Measurements from ENCODE around the gene PHYH. TPM values are rescaled to one million over a fixed set of nuclear protein-coding genes. Genes with fewer than 3 reads are reported as not detected.
"Not testable (repeated sequence)": the region's sequence is repeated elsewhere in the genome, so short reads cannot be mapped to it uniquely, and the experiment has no call there.

PHYH gene
- total RNA-seq, 2 experiments from 2014 or later = 14.4 to 16.6 TPM

GRCh38 chr10:13268310-13268709 lies 31.6 kb downstream of the PHYH start:
- H3K4me1 Mint-ChIP-seq = no peaks in the 10 kb centered on the region

GRCh38 chr10:13263591-13263990 lies 36.3 kb downstream of the PHYH start:
- Mint-ChIP-seq H3K4me1 (no peaks in the 10 kb centered on the region), H3K9me3 (no peaks in the 10 kb centered on the region), H3K4me3 (no peak overlapping the region)

More at GRCh38 chr10:13268310-13268709, 31.6 kb downstream of the PHYH start:
- DNase-seq = no peak
- no peak overlapping the region for H3K4me3 Mint-ChIP-seq
- H3K27ac Mint-ChIP-seq = no peak overlapping the region
- H3K36me3 Mint-ChIP-seq = no peaks in the 10 kb centered on the region
- peaks cover 2% of the 10 kb centered on the region for H3K27me3 Mint-ChIP-seq
- H3K9me3 Mint-ChIP-seq = no peaks in the 10 kb centered on the region

GRCh38 chr10:13262433-13262832 lies 37.4 kb downstream of the PHYH start:
- no peak for DNase-seq
- Mint-ChIP-seq H3K4me3 (no peak overlapping the region), H3K27ac (no peak overlapping the region), H3K27me3 (peaks cover 9% of the 10 kb centered on the region), H3K36me3 (no peaks in the 10 kb centered on the region), H3K4me1 (no peaks in the 10 kb centered on the region), H3K9me3 (no peaks in the 10 kb centered on the region)

More at GRCh38 chr10:13263591-13263990, 36.3 kb downstream of the PHYH start:
- Mint-ChIP-seq H3K36me3 (no peaks in the 10 kb centered on the region), H3K27ac (no peak overlapping the region), H3K27me3 (peaks cover 9% of the 10 kb centered on the region)
- DNase-seq = no peak

GRCh38 chr10:13257621-13258140 lies 42.2 kb downstream of the PHYH start:
- Mint-ChIP-seq H3K36me3 (no peaks in the 10 kb centered on the region), H3K4me3 (no peak overlapping the region), H3K27me3 (peaks cover 4% of the 10 kb centered on the region), H3K9me3 (no peaks in the 10 kb centered on the region), H3K27ac (no peak overlapping the region), H3K4me1 (no peaks in the 10 kb centered on the region)
- DNase-seq = no peak

- no peaks in the 10 kb centered on the region for H3K4me1 Mint-ChIP-seq
- no peak overlapping the region for H3K27ac Mint-ChIP-seq
- H3K36me3 Mint-ChIP-seq = no peaks in the 10 kb centered on the region
- DNase-seq = no peak
- no peaks in the 10 kb centered on the region for H3K27me3 Mint-ChIP-seq
- H3K4me3 Mint-ChIP-seq = no peak overlapping the region
- no peaks in the 10 kb centered on the region for H3K9me3 Mint-ChIP-seq
Observed at GRCh38 chr10:13256627-13257026, 43.2 kb downstream of the PHYH start.

GRCh38 chr10:13253726-13254125 lies 46.1 kb downstream of the PHYH start:
- no peaks in the 10 kb centered on the region for H3K36me3 Mint-ChIP-seq
- no peak overlapping the region for H3K27ac Mint-ChIP-seq
- peaks cover 4% of the 10 kb centered on the region for H3K27me3 Mint-ChIP-seq
- no peak for DNase-seq
- H3K9me3 Mint-ChIP-seq = no peaks in the 10 kb centered on the region
- H3K4me3 Mint-ChIP-seq = no peak overlapping the region
- H3K4me1 Mint-ChIP-seq = no peaks in the 10 kb centered on the region

- Mint-ChIP-seq H3K4me3 (no peak overlapping the region), H3K27me3 (peaks cover 4% of the 10 kb centered on the region), H3K36me3 (no peaks in the 10 kb centered on the region), H3K9me3 (no peaks in the 10 kb centered on the region), H3K27ac (no peak overlapping the region), H3K4me1 (no peaks in the 10 kb centered on the region)
- no peak for DNase-seq
Observed at GRCh38 chr10:13247784-13248183, 52.1 kb downstream of the PHYH start.

- no peak overlapping the region for H3K4me3 Mint-ChIP-seq
- no peaks in the 10 kb centered on the region for H3K36me3 Mint-ChIP-seq
- peaks cover 4% of the 10 kb centered on the region for H3K27me3 Mint-ChIP-seq
- H3K4me1 Mint-ChIP-seq = no peaks in the 10 kb centered on the region
- DNase-seq = no peak
- no peaks in the 10 kb centered on the region for H3K9me3 Mint-ChIP-seq
- H3K27ac Mint-ChIP-seq = no peak overlapping the region
Observed at GRCh38 chr10:13247246-13247645, 52.6 kb downstream of the PHYH start.

GRCh38 chr10:13242260-13242659 lies 57.6 kb downstream of the PHYH start:
- H3K4me3 Mint-ChIP-seq, H3K27me3 Mint-ChIP-seq, H3K27ac Mint-ChIP-seq, H3K9me3 Mint-ChIP-seq, H3K4me1 Mint-ChIP-seq, H3K36me3 Mint-ChIP-seq, DNase-seq: not testable (repeated sequence)

- Mint-ChIP-seq H3K36me3 (no peaks in the 10 kb centered on the region), H3K4me3 (no peak overlapping the region), H3K4me1 (no peaks in the 10 kb centered on the region), H3K9me3 (no peaks in the 10 kb centered on the region), H3K27me3 (no peaks in the 10 kb centered on the region), H3K27ac (no peak overlapping the region)
- DNase-seq = no peak
Observed at GRCh38 chr10:13241613-13242012, 58.3 kb downstream of the PHYH start.

GRCh38 chr10:13239923-13240322 lies 59.9 kb downstream of the PHYH start:
- no peak overlapping the region for H3K27ac Mint-ChIP-seq
- no peaks in the 10 kb centered on the region for H3K36me3 Mint-ChIP-seq
- H3K9me3 Mint-ChIP-seq = no peaks in the 10 kb centered on the region
- H3K4me3 Mint-ChIP-seq = no peak overlapping the region
- H3K4me1 Mint-ChIP-seq = no peaks in the 10 kb centered on the region
- H3K27me3 Mint-ChIP-seq = no peaks in the 10 kb centered on the region
- no peak for DNase-seq

- Mint-ChIP-seq H3K4me1 (no peaks in the 10 kb centered on the region), H3K27ac (no peak overlapping the region), H3K36me3 (no peaks in the 10 kb centered on the region), H3K9me3 (no peaks in the 10 kb centered on the region), H3K4me3 (no peak overlapping the region), H3K27me3 (no peaks in the 10 kb centered on the region)
- no peak for DNase-seq
Observed at GRCh38 chr10:13238271-13239077, 61.4 kb downstream of the PHYH start.

- DNase-seq = no peak
- Mint-ChIP-seq H3K9me3 (no peaks in the 10 kb centered on the region), H3K4me3 (no peak overlapping the region), H3K4me1 (no peaks in the 10 kb centered on the region), H3K27me3 (no peaks in the 10 kb centered on the region), H3K27ac (no peak overlapping the region), H3K36me3 (no peaks in the 10 kb centered on the region)
Observed at GRCh38 chr10:13236638-13237037, 63.2 kb downstream of the PHYH start.

- not testable (repeated sequence) for H3K4me3 Mint-ChIP-seq, H3K27me3 Mint-ChIP-seq, H3K27ac Mint-ChIP-seq, DNase-seq, H3K36me3 Mint-ChIP-seq, H3K9me3 Mint-ChIP-seq, H3K4me1 Mint-ChIP-seq
Observed at GRCh38 chr10:13234736-13235135, 65.1 kb downstream of the PHYH start.

GRCh38 chr10:13234172-13234571 lies 65.7 kb downstream of the PHYH start, which contains the start of gene UCMA:
Gene UCMA (minus strand): TSS chr10:13234374. CDS start chr10:13234258, 116 bp downstream.
- no peak for DNase-seq
- H3K4me1 Mint-ChIP-seq = no peaks in the 10 kb centered on the region
- no peaks in the 10 kb centered on the region for H3K36me3 Mint-ChIP-seq
- no peaks in the 10 kb centered on the region for H3K9me3 Mint-ChIP-seq
- no peak within 1 kb of the TSS for H3K27ac Mint-ChIP-seq
- H3K27me3 Mint-ChIP-seq = no peaks in the 10 kb centered on the region
- no peak within 1 kb of the TSS for H3K4me3 Mint-ChIP-seq

GRCh38 chr10:13233358-13233757 lies 66.5 kb downstream of the PHYH start:
- Mint-ChIP-seq H3K27me3 (no peaks in the 10 kb centered on the region), H3K9me3 (no peaks in the 10 kb centered on the region), H3K27ac (no peak overlapping the region), H3K4me1 (no peaks in the 10 kb centered on the region), H3K36me3 (no peaks in the 10 kb centered on the region), H3K4me3 (no peak overlapping the region)
- DNase-seq = no peak
